Adrenal gland (tissue), 12 donors: ENCODE results near the gene PLEKHA7. TPM values are rescaled to one million over a fixed set of nuclear protein-coding genes. Genes with fewer than 3 reads are reported as not detected.

Experiments used
- DNase-seq, 7 donors: peaks; one replicate each; pipeline ENCODE4 v3.0.0-alpha.2; 2019 to 2020
- H3K27ac ChIP-seq, 5 donors: fragments of 200-600 bp; sonication (generic) in 4 of 5; 1 replicate in 3 of 5; 2 replicates in 2 of 5; pipeline versions ENCODE4 v1.5.1 to v1.8.0; 2016 to 2020; ENCODE audit warnings: mild to moderate bottlenecking in 1 of 5
- H3K27me3 ChIP-seq: fragments of 200-600 bp; 2 replicates; pipeline ENCODE4 v1.8.0; 2021
- H3K36me3 ChIP-seq, 2 donors: fragments of 200-600 bp; replicated peaks in 1 of 2; 1 replicate in 1 of 2; 2 replicates in 1 of 2; pipeline versions ENCODE4 v1.5.1 to v1.8.0; 2018 to 2022
- H3K4me1 ChIP-seq, 2 donors: fragments of 200-600 bp; replicated peaks in 1 of 2; 1 replicate in 1 of 2; 2 replicates in 1 of 2; pipeline versions ENCODE4 v1.5.1 to v1.8.0; 2018 to 2021
- H3K4me3 ChIP-seq, 4 donors: fragments of 200-600 bp; sonication (generic) in 3 of 4; one replicate each; pipeline ENCODE4 v1.5.1; 2016 to 2018
- H3K9me3 ChIP-seq, 3 donors: fragments of 200-600 bp; sonication (generic) in 1 of 3; replicated peaks in 1 of 3; 1 replicate in 2 of 3; 2 replicates in 1 of 3; pipeline versions ENCODE4 v1.5.1 to v1.8.0; 2016 to 2021
- POLR2A ChIP-seq, 2 donors: fragments of 450-650 bp; IDR thresholded peaks; one replicate each; pipeline ENCODE4 v1.6.1; 2017; ENCODE audit warnings: antibody characterized with exemption in 2 of 2, mild to moderate bottlenecking in 2 of 2, moderate library complexity in 1 of 2
- WGBS, 4 donors: extraction: QIAGEN DNeasy Blood & Tissue Kit in 2 of 4; methylation state at CpG; one replicate each; pipeline versions ENCODE4 v1.1.5 to v1.1.7; 2013 to 2017; 5-methylcytosine and 5-hydroxymethylcytosine counted together
- intact Hi-C, 2 donors: fragments of 100-400 bp; cut with DNase I; formaldehyde crosslinking; loops; one replicate each; pipeline versions ENCODE4 v1.14.1 to v1.15.0; 2022 to 2023
- polyA plus RNA-seq, 3 donors: library from polyadenylated mRNA; stranded (reverse); fragments of 200-250 nt in 2 of 3; fragments of 350-450 nt in 1 of 3; fragmentation: Illumina TruSeq in 1 of 3; extraction: RNeasy Lipid Tissue Mini Kit (QIAGEN cat#74804) in 1 of 3; gene quantifications; one replicate each; pipeline ENCODE4 v1.2.3, GENCODE V29; 2013 to 2014
- total RNA-seq, 9 donors: library from RNA; depleted of rRNA in 4 of 9; stranded (reverse); fragments of >200 nt in 4 of 9; fragments of 120-200 nt in 1 of 9; fragmentation: NEBNext Ultra II Directional in 1 of 9; extraction: Animal tissue kit (Norgen Biotek cat#: 25700) in 1 of 9; gene quantifications; one replicate each; pipeline versions ENCODE4 v1.1.0 to v1.2.4, GENCODE V29; 2013 to 2023
- TF ChIP-seq, protein P1 (sequence below), 6 experiments: fragments of 450-650 bp in 4 of 6; fragments of 200-600 bp in 2 of 6; sonication (generic) in 1 of 6; IDR thresholded peaks; 1 replicate in 5 of 6; 2 replicates in 1 of 6; pipeline versions ENCODE4 v1.5.1 to v1.8.0; 2016 to 2021; ENCODE audit warnings: antibody characterized with exemption in 6 of 6, mild to moderate bottlenecking in 2 of 6, moderate library complexity in 1 of 6
- donor health status: healthy with polysubstance abuse.
- donor health status: Bipolar disorder and iron deficiency.
- donor health status: DM: yes; HTN: yes; CAD: no.
- donor health status: DM: no; HTN: no; CAD: no.
- donor health status: DM: no; HTN: no; CAD: no.
- donor health status: DM: yes; HTN: yes; CAD: no.

PLEKHA7 gene
- total and polyA plus RNA-seq, 12 donors = 0.54 to 23.7 (median 2.7) TPM

DNA sequence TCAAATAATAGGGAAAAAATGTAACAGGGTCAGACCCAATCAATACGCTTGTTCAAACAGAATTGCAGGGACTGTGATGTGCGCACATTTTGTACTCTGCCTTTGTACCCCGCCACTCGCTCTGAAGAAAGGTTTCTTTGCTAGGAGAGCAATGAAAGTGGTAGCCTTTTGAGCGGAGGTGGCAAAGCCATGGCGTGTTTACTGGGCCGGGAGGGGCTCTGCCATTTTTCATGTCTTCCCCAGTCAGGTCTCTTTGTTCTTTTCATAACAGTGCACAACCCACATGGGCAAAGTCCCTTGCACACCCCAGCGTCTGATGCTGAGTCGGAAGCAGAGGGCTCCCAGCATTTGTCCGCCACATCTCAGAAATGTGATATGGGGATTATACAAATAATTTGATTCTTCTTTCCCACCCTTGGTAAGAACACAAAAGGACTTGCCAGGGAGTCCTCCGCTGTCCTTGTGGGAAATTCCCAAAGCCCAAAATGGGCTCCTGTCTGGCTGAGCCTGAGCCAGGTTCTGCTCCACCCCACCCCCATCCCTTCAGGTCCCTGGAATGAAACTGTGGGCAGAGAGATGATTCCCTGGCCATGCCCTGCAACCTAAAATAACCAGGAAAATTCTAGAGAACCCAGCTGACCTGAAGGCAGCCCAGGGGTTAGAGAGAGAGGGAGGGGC lies 239.1 kb downstream of the PLEKHA7 start:
- Histone ChIP-seq H3K27me3 (no peaks in the 10 kb centered on the region), H3K9me3 (no peaks in the 10 kb centered on the region), H3K36me3 (no peaks in the 10 kb centered on the region), H3K4me1 (no peaks in the 10 kb centered on the region), H3K4me3 (no peak overlapping the region), H3K27ac (no peak overlapping the region)
- TF ChIP-seq POLR2A (IDR thresholded peaks at IDR 0.05) = no peak
- intact Hi-C loops = no loop called here
- no peak for DNase-seq
- 92 to 94% (median 93%) methylated on average over 11 of the region's 11 CpGs for WGBS, 4 donors

DNA sequence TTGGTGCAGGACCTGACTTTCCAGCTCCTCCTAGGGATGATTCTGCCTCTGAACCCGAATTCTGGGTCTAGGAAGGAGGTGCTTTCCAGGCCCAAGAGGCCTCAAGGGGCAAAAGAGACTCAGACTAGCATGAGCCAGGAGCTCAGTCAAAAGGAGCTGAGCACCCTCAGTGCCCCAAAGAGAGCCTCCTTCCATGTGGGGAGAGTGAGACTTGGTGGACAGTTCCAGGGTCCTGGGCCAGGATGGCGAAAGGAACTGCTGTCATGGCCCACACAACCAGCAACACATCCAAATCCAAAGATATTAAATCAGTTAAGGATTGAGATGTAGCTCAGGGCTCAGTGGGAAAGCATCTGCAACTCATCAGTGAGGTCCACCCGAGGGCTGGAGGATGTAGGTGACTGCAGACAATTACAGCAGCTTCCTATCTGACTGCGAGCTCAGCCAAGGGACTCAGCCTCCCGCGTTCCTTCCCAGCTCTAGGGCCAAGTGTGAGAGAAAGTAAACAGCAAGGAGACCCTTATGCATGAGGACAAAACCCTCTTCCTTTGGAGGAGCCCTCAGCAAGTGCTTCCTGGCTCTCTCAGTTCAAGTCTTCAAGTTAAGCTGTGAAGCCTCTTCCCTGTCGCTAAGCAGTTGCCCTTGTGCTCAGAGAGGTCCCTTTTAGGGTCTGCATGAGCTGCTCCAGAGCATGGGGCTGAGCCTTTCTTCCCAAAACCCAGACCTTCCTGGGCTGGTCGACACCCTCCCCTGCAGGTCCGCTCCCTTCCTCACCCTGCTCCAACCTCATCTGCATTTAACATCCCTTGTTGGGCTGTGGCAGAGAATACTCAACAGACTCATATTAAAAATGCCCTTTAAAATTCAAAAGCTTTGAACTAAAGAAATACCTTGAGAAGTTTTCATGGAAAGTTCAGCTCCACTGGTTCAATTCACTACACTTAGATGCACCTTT lies 240.0 kb downstream of the PLEKHA7 start:
- Histone ChIP-seq H3K4me1 (no peaks in the 10 kb centered on the region), H3K4me3 (no peak overlapping the region), H3K27me3 (no peaks in the 10 kb centered on the region), H3K27ac (no peak overlapping the region), H3K9me3 (no peaks in the 10 kb centered on the region), H3K36me3 (no peaks in the 10 kb centered on the region)
- intact Hi-C loops = no loop called here
- no peak for DNase-seq
- 62 to 70% (median 67%) methylated on average over 9 of the region's 9 CpGs for WGBS, 4 donors
- TF ChIP-seq POLR2A (IDR thresholded peaks at IDR 0.05) = no peak

DNA sequence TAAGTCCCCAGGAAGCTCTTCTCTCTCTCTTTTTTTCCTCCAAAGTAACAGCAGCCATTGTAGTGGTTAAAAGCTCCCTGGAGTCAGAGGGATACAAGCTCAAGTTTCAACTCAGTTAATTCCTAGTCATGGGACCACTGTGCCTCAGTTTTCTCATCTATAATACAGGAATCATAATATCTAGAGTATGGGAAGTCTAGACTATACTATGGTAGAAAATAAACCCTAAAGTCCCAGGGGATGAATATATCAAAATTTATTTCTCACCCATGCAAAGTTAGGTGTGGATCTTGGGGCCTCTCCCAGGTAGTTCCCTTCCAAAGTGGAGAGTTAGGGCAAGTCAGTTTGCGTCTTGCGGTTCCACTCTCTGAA lies 242.1 kb downstream of the PLEKHA7 start:
- Histone ChIP-seq H3K27ac (no peak overlapping the region), H3K4me1 (no peaks in the 10 kb centered on the region), H3K36me3 (no peaks in the 10 kb centered on the region), H3K4me3 (no peak overlapping the region), H3K9me3 (no peaks in the 10 kb centered on the region), H3K27me3 (no peaks in the 10 kb centered on the region)
- no peak for DNase-seq
- WGBS, 4 donors = 89 to 95% (median 93%) methylated on average over 2 of the region's 2 CpGs
- intact Hi-C loops = no loop called here
- TF ChIP-seq POLR2A (IDR thresholded peaks at IDR 0.05) = no peak
- TF ChIP-seq, protein P1, sequence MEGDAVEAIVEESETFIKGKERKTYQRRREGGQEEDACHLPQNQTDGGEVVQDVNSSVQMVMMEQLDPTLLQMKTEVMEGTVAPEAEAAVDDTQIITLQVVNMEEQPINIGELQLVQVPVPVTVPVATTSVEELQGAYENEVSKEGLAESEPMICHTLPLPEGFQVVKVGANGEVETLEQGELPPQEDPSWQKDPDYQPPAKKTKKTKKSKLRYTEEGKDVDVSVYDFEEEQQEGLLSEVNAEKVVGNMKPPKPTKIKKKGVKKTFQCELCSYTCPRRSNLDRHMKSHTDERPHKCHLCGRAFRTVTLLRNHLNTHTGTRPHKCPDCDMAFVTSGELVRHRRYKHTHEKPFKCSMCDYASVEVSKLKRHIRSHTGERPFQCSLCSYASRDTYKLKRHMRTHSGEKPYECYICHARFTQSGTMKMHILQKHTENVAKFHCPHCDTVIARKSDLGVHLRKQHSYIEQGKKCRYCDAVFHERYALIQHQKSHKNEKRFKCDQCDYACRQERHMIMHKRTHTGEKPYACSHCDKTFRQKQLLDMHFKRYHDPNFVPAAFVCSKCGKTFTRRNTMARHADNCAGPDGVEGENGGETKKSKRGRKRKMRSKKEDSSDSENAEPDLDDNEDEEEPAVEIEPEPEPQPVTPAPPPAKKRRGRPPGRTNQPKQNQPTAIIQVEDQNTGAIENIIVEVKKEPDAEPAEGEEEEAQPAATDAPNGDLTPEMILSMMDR (IDR thresholded peaks at IDR 0.05) = no peak

DNA sequence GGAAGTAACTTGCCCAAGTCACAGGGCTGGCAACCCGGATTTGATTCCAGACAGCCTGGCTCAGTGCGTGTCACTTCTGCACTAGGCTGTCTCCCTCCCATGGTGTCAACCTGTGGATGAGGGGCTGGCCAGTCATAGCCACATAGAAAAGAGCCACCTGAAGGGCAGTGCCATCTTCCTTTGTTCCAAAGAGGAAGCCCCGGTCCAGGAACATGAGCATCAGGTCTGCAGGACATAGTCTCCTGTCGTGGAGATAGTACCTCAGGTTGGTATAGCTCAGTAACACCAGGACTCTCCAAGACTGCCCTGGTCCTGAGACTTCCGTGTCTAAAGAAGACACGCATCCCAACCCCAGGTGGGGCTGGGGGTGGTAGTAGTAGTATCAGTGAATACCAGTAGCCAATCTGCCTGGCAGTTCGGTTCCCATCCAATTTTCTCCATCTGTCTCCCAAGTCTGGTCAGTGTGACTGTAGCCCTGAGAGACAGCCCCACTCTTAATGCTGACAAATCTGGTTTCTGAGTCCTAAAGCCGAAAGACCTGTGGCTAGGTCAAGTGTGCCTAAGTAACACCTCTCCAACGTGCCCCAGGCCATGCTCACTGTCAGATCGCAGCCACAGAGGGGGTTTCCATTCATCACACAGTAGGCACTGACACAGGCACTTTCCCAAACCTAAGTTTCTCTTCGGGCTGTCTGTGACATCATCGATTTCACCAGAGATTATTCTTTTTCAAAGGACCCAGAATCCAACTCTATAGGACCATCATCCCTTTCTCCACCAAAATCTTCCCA lies 242.7 kb downstream of the PLEKHA7 start:
- 85 to 90% (median 89%) methylated on average over 9 to 12 of the region's 12 CpGs for WGBS, 4 donors
- no peaks in the 10 kb centered on the region for H3K27me3 ChIP-seq
- no peaks in the 10 kb centered on the region for H3K9me3 ChIP-seq
- no peaks in the 10 kb centered on the region for H3K4me1 ChIP-seq
- TF ChIP-seq, protein P1 (IDR thresholded peaks at IDR 0.05) = no peak
- H3K4me3 ChIP-seq = no peak overlapping the region
- intact Hi-C loops = no loop called here
- DNase-seq = peak in 1 of 7 donors; percentile 43
- no peak overlapping the region for H3K27ac ChIP-seq
- H3K36me3 ChIP-seq = no peaks in the 10 kb centered on the region

DNA sequence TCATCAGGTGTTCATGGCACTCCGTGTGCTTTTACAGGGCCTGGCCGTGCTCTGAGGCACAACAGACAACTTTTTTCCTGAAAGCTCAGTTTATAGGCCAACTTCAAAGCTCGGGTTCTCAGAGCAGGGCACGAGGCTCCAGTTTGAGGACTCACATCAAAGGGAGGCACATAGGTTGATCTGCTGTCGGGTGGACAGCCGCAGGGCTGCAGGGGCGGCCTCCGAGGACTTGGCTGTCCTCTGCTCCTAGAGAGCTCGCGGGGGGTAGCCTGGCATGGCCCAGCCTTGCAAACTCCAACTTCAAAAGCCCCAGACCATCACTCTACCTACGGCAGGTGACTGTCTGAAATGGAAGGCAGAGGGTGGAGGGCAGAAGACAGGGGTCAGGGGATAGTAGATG lies 244.2 kb downstream of the PLEKHA7 start:
- no peak for DNase-seq
- Histone ChIP-seq H3K36me3 (no peaks in the 10 kb centered on the region), H3K27ac (no peak overlapping the region), H3K4me3 (no peak overlapping the region), H3K27me3 (no peaks in the 10 kb centered on the region), H3K4me1 (no peaks in the 10 kb centered on the region), H3K9me3 (no peaks in the 10 kb centered on the region)
- TF ChIP-seq, protein P1 (IDR thresholded peaks at IDR 0.05) = no peak
- no peak for TF ChIP-seq POLR2A (IDR thresholded peaks at IDR 0.05)
- intact Hi-C loops = no loop called here
- WGBS, 4 donors = 45 to 75% (median 67%) methylated on average over 5 to 11 of the region's 11 CpGs
